HCT116 (cell line): ENCODE measurements around the gene THRB. TPM values are rescaled to one million over a fixed set of nuclear protein-coding genes. Genes with fewer than 3 reads are reported as not detected.

Experiments
- ATAC-seq: fragments of 200-7000 bp; cut with Tn5 transposase; 2 replicates; pipeline ENCODE4 v1.9.1; 2020; ENCODE audit warnings: mild to moderate bottlenecking, moderate library complexity
- BruUV-seq: library from RNA; stranded (reverse); fragments of 400-500 nt; replicated peaks from 2 replicates; lab custom pipeline; 2021; lab: Mats Ljungman, UMichigan
- CTCF ChIA-PET: fragments of 300-600 bp; sonication (Branson Sonifier 250); formaldehyde crosslinking; loops from one replicate; lab custom pipeline; 2021; ENCODE audit warnings: antibody characterized with exemption; lab: Charles Lee
- POLR2A ChIA-PET: fragments of 300-600, 350-600 bp; sonication (Branson Sonifier 250); formaldehyde crosslinking; loops from one replicate; lab custom pipeline; 2021; ENCODE audit warnings: antibody characterized with exemption; lab: Charles Lee
- RAD21 ChIA-PET, 2 experiments: fragments of 300-600 bp; sonication (Branson Sonifier 250); formaldehyde crosslinking; loops; one replicate each; lab custom pipeline; 2023; ENCODE audit warnings: low total read pairs in 2 of 2; ENCODE audit not compliant: uncharacterized antibody in 2 of 2, unreplicated experiment in 2 of 2, low non-redundant PET in 1 of 2; lab: Charles Lee
- DNase-seq: peaks from one replicate; pipeline ENCODE4 v3.0.0-alpha.2; 2010; ENCODE audit warnings: low read depth, low spot score
- H2AFZ ChIP-seq: fragments of 200-600 bp; shearing (Covaris generic), sonication (generic); 2 replicates; pipeline ENCODE4 v1.6.1; 2017; ENCODE audit warnings: low read depth, mixed run types, mixed read lengths, antibody characterized with exemption, low read length; ENCODE audit not compliant: poor library complexity, severe bottlenecking
- H3K27ac ChIP-seq: 2 replicates; pipeline ENCODE4 v1.5.1; 2012; ENCODE audit warnings: low read depth, low read length
- H3K27me3 ChIP-seq: fragments of 200-600 bp; sonication (generic); 2 replicates; pipeline ENCODE4 v1.6.1; 2016; ENCODE audit warnings: mixed run types, low read length, mixed read lengths; ENCODE audit not compliant: insufficient read depth
- H3K36me3 ChIP-seq, 2 experiments: fragments of 200-500 bp in 1 of 2; fragments of 200-600 bp in 1 of 2; sonication (Bioruptor generic) in 1 of 2; sonication (generic) in 1 of 2; 2 replicates each; pipeline versions ENCODE4 v1.5.1 to v1.6.1; 2014 to 2016; ENCODE audit warnings: low read length in 2 of 2, inconsistent platforms in 1 of 2, mixed read lengths in 1 of 2, mixed run types in 1 of 2; ENCODE audit not compliant: insufficient read depth in 2 of 2, control insufficient read depth in 1 of 2
- H3K4me1 ChIP-seq, 2 experiments: fragments of 200-600 bp in 1 of 2; sonication (generic) in 1 of 2; 2 replicates each; pipeline versions ENCODE4 v1.5.1 to v1.6.1; 2012 to 2017; ENCODE audit warnings: low read length in 2 of 2, inconsistent platforms in 1 of 2, mild to moderate bottlenecking in 1 of 2, mixed read lengths in 1 of 2, mixed run types in 1 of 2, moderate library complexity in 1 of 2; ENCODE audit not compliant: insufficient read depth in 2 of 2, control insufficient read depth in 1 of 2
- H3K4me2 ChIP-seq: fragments of 200-600 bp; sonication (generic); 2 replicates; pipeline ENCODE4 v1.6.1; 2017; ENCODE audit warnings: mixed run types, low read length, mixed read lengths
- H3K4me3 ChIP-seq, 2 experiments: fragments of 200-600 bp in 1 of 2; sonication (generic) in 1 of 2; replicated peaks in 1 of 2; 2 replicates each; pipeline ENCODE4 v1.5.1; 2011 to 2016; ENCODE audit warnings: low read length in 2 of 2, control low read depth in 1 of 2, low read depth in 1 of 2, mild to moderate bottlenecking in 1 of 2, mixed read lengths in 1 of 2, mixed run types in 1 of 2
- H3K79me2 ChIP-seq: fragments of 200-600 bp; sonication (generic); 2 replicates; pipeline ENCODE4 v1.6.1; 2017; ENCODE audit warnings: mild to moderate bottlenecking, mixed run types, low read length, moderate library complexity, mixed read lengths; ENCODE audit not compliant: insufficient read depth
- H3K9ac ChIP-seq: fragments of 200-600 bp; sonication (generic); 2 replicates; pipeline ENCODE4 v1.6.1; 2016; ENCODE audit warnings: low read length, mixed read lengths
- H3K9me2 ChIP-seq: fragments of 200-600 bp; sonication (generic), shearing (Covaris generic); 2 replicates; pipeline ENCODE4 v1.6.1; 2017; ENCODE audit warnings: mixed run types, mild to moderate bottlenecking, moderate library complexity; ENCODE audit not compliant: insufficient read depth
- H3K9me3 ChIP-seq, 2 experiments: fragments of 200-500 bp in 1 of 2; fragments of 200-600 bp in 1 of 2; sonication (Bioruptor generic) in 1 of 2; sonication (generic) in 1 of 2; 2 replicates each; pipeline ENCODE4 v1.6.1; 2014 to 2017; ENCODE audit warnings: low read length in 2 of 2, mixed read lengths in 2 of 2, inconsistent platforms in 1 of 2, low read depth in 1 of 2, mild to moderate bottlenecking in 1 of 2, mixed run types in 1 of 2, moderate library complexity in 1 of 2; ENCODE audit not compliant: control insufficient read depth in 1 of 2, insufficient read depth in 1 of 2
- H4K20me1 ChIP-seq: fragments of 200-600 bp; sonication (generic), shearing (Covaris generic); 2 replicates; pipeline ENCODE4 v1.6.1; 2017; ENCODE audit warnings: mixed run types, mild to moderate bottlenecking, moderate library complexity; ENCODE audit not compliant: insufficient read depth
- ATF3 ChIP-seq: IDR thresholded peaks from 2 replicates; pipeline ENCODE4 v1.6.1; 2012
- CTCF ChIP-seq, 3 experiments: fragments of 200-600 bp in 1 of 3; sonication (generic) in 1 of 3; IDR thresholded peaks in 2 of 3; conservative IDR thresholded peaks in 1 of 3; 2 replicates each; pipeline ENCODE4 v1.5.1; 2012 to 2017; ENCODE audit warnings: low read depth in 2 of 3, low read length in 2 of 3, antibody characterized with exemption in 1 of 3, borderline replicate concordance in 1 of 3, control low read depth in 1 of 3, mild to moderate bottlenecking in 1 of 3, mixed read lengths in 1 of 3, mixed run types in 1 of 3, moderate library complexity in 1 of 3; ENCODE audit not compliant: insufficient read depth in 1 of 3
- EGR1 ChIP-seq: IDR thresholded peaks from 2 replicates; pipeline ENCODE4 v1.6.1; 2012; ENCODE audit warnings: low read depth
- ELF1 ChIP-seq: IDR thresholded peaks from 2 replicates; pipeline ENCODE4 v1.6.1; 2012; ENCODE audit warnings: low read depth, borderline replicate concordance
- EZH2 ChIP-seq: fragments of 200-600 bp; sonication (generic); IDR thresholded peaks from 2 replicates; pipeline ENCODE4 v1.6.1; 2017; ENCODE audit warnings: antibody characterized with exemption, mixed run types
- EZH2phosphoT487 ChIP-seq: fragments of 200-600 bp; IDR thresholded peaks from 2 replicates; pipeline ENCODE4 v1.6.1; 2018; ENCODE audit warnings: antibody characterized with exemption, borderline replicate concordance
- FOSL1 ChIP-seq: IDR thresholded peaks from 2 replicates; pipeline ENCODE4 v1.6.1; 2012; ENCODE audit warnings: low read depth
- JUND ChIP-seq: IDR thresholded peaks from 2 replicates; pipeline ENCODE4 v1.6.1; 2012
- POLR2A ChIP-seq: IDR thresholded peaks from 2 replicates; pipeline ENCODE4 v1.7.0; 2011; ENCODE audit warnings: borderline replicate concordance; ENCODE audit not compliant: insufficient read depth, insufficient read length; ENCODE audit errors: extremely low read depth
- POLR2AphosphoS5 ChIP-seq: IDR thresholded peaks from 2 replicates; pipeline ENCODE4 v1.6.1; 2011; ENCODE audit warnings: mild to moderate bottlenecking, low read depth, low read length, moderate library complexity
- REST ChIP-seq: IDR thresholded peaks from 2 replicates; pipeline ENCODE4 v1.6.1; 2012; ENCODE audit warnings: low read depth
- SIN3A ChIP-seq: IDR thresholded peaks from 2 replicates; pipeline ENCODE4 v1.6.1; 2012; ENCODE audit warnings: low read depth
- SP1 ChIP-seq: IDR thresholded peaks from 2 replicates; pipeline ENCODE4 v1.6.1; 2012; ENCODE audit warnings: low read depth
- SRF ChIP-seq: IDR thresholded peaks from 2 replicates; pipeline ENCODE4 v1.6.1; 2012; ENCODE audit warnings: low read depth
- TCF7L2 ChIP-seq: IDR thresholded peaks from 2 replicates; pipeline ENCODE4 v1.7.0; 2011; ENCODE audit warnings: borderline replicate concordance, inconsistent platforms; ENCODE audit not compliant: insufficient read depth, insufficient read length; ENCODE audit errors: extremely low read depth
- YY1 ChIP-seq: IDR thresholded peaks from 2 replicates; pipeline ENCODE4 v1.6.1; 2011; ENCODE audit warnings: low read length, low read depth, moderate library complexity, mild to moderate bottlenecking; ENCODE audit not compliant: insufficient replicate concordance; ENCODE audit errors: extremely low read depth
- ZBTB33 ChIP-seq: IDR thresholded peaks from 2 replicates; pipeline ENCODE4 v1.6.1; 2011; ENCODE audit warnings: mild to moderate bottlenecking, low read length, moderate library complexity; ENCODE audit not compliant: insufficient replicate concordance; ENCODE audit errors: extremely low read depth
- ZFX ChIP-seq: fragments of 450-650 bp; IDR thresholded peaks from 2 replicates; pipeline ENCODE4 v1.6.1; 2017
- ZNF274 ChIP-seq: fragments of 200-500 bp; sonication (Bioruptor generic); IDR thresholded peaks from 2 replicates; pipeline ENCODE4 v1.6.1; 2014; ENCODE audit warnings: mild to moderate bottlenecking, low read depth, low read length, inconsistent platforms
- intact Hi-C: fragments of 100-400 bp; cut with micrococcal nuclease; formaldehyde crosslinking; loops from 2 replicates; pipeline ENCODE4 v1.10.0; 2022
- total RNA-seq: library from RNA; stranded (reverse); gene quantifications from one replicate; pipeline ENCODE4 v1.2.1, GENCODE V29; 2021; ENCODE audit not compliant: unreplicated experiment

The THRB gene
- total RNA-seq, 1 experiment from 2014 or later: 2.5 TPM

- no peak overlapping the region for H3K27ac ChIP-seq
These were observed 60.6 kb downstream of the THRB start for GRCh38 chr3:24433838-24434591.

More at GRCh38 chr3:24433838-24434591, 60.6 kb downstream of the THRB start:
- H2AFZ ChIP-seq: no peak overlapping the region
- H3K4me2 ChIP-seq: no peak overlapping the region
- H3K4me1 ChIP-seq: no peaks in the 10 kb centered on the region
- TF ChIP-seq FOSL1: no peak
- TF ChIP-seq JUND: no peak
- TF ChIP-seq POLR2AphosphoS5: no peak
- no peak for TF ChIP-seq ZBTB33
- TF ChIP-seq SRF: no peak
- TF ChIP-seq CTCF (IDR thresholded peaks at IDR 0.05 in 2 of 3, conservative IDR thresholded peaks at IDR 0.05 in 1 of 3; ENCODE audit: borderline replicate concordance in 1 of 3, insufficient read depth in 1 of 3, low read depth in 2 of 3, low read length in 2 of 3): no peak
- TF ChIP-seq TCF7L2: no peak
- TF ChIP-seq ZFX: no peak
- no peak for TF ChIP-seq EGR1
- no peak for TF ChIP-seq SIN3A
- TF ChIP-seq EZH2phosphoT487: no peak
- TF ChIP-seq SP1: no peak
- no peak for TF ChIP-seq EZH2
- no peak for TF ChIP-seq POLR2A
- no peak for TF ChIP-seq ZNF274
- TF ChIP-seq REST: no peak
- TF ChIP-seq ELF1: no peak
- TF ChIP-seq YY1: no peak
- no peak for TF ChIP-seq ATF3
- H3K27me3 ChIP-seq: no peaks in the 10 kb centered on the region
- POLR2A ChIA-PET: no interaction called here
- no peaks in the 10 kb centered on the region for H3K9me2 ChIP-seq
- intact Hi-C loops: no loop called here
- DNase-seq: no peak
- no peaks in the 10 kb centered on the region for H3K79me2 ChIP-seq
- no TSS peak for BruUV-seq
- H4K20me1 ChIP-seq: no peaks in the 10 kb centered on the region
- RAD21 ChIA-PET: no interaction called here
- no peak overlapping the region for H3K9ac ChIP-seq
- H3K9me3 ChIP-seq: no peaks in the 10 kb centered on the region
- no peaks in the 10 kb centered on the region for H3K36me3 ChIP-seq
- CTCF ChIA-PET: interaction anchor here (0.7 kb wide), 1 partner anchor 63 kb away, joined by 3 read pairs; no protein-coding TSS in a partner anchor
- ATAC-seq: no peak
- H3K4me3 ChIP-seq: no peak overlapping the region
